GM12878 (cell line): ENCODE data around the gene PTPRN2.

Source experiments
- BACH1 ChIP-seq: fragments of 450-650 bp; IDR thresholded peaks from 2 replicates; pipeline ENCODE4 v1.6.1; 2017; ENCODE audit warnings: mild to moderate bottlenecking, borderline replicate concordance
- CEBPB ChIP-seq, 2 experiments: fragments of 150-350 bp in 1 of 2; IDR thresholded peaks; 2 replicates each; pipeline ENCODE4 v1.6.1; 2012 to 2014; ENCODE audit warnings: low read depth in 2 of 2, low read length in 2 of 2, borderline replicate concordance in 1 of 2, inconsistent platforms in 1 of 2
- ETV6 ChIP-seq, 2 experiments: fragments of 450-650 bp in 1 of 2; IDR thresholded peaks in 1 of 2; conservative IDR thresholded peaks in 1 of 2; 2 replicates each; pipeline ENCODE4 v1.6.1; 2014; ENCODE audit warnings: antibody characterized with exemption in 1 of 2, borderline replicate concordance in 1 of 2, low read depth in 1 of 2, mild to moderate bottlenecking in 1 of 2, moderate library complexity in 1 of 2
- POLR2A ChIP-seq: IDR thresholded peaks from 2 replicates; pipeline ENCODE4 v1.6.1; 2011; ENCODE audit warnings: low read depth, mild to moderate bottlenecking, low read length
- RCOR1 ChIP-seq: conservative IDR thresholded peaks from 2 replicates; pipeline ENCODE4 v1.6.1; 2012; ENCODE audit warnings: low read depth, low read length, improper control_type of control experiment
- SP1 ChIP-seq: IDR thresholded peaks from one replicate; pipeline ENCODE4 v1.6.1; 2011; ENCODE audit warnings: low read depth, low read length
- SPI1 ChIP-seq: IDR thresholded peaks from 2 replicates; pipeline ENCODE4 v1.6.1; 2011; ENCODE audit warnings: low read depth, mild to moderate bottlenecking, low read length, moderate library complexity, borderline replicate concordance; ENCODE audit not compliant: insufficient read depth
- TAF1 ChIP-seq: IDR thresholded peaks from 2 replicates; pipeline ENCODE4 v1.6.1; 2011; ENCODE audit warnings: mild to moderate bottlenecking, low read depth, low read length, borderline replicate concordance
- YY1 ChIP-seq: IDR thresholded peaks from 2 replicates; pipeline ENCODE4 v1.6.1; 2011; ENCODE audit warnings: low read depth, mild to moderate bottlenecking, low read length
- ZNF274 ChIP-seq: IDR thresholded peaks from one replicate; pipeline ENCODE4 v1.8.0; 2011; ENCODE audit not compliant: insufficient read length, insufficient read depth
- TF ChIP-seq, protein P1 (sequence below): IDR thresholded peaks from 2 replicates; pipeline ENCODE4 v1.6.1; 2012; ENCODE audit warnings: mild to moderate bottlenecking, low read depth, low read length
- TF ChIP-seq, protein P2 (sequence below): IDR thresholded peaks from 2 replicates; pipeline ENCODE4 v1.6.1; 2012; ENCODE audit warnings: low read length, inconsistent platforms
- TF ChIP-seq, protein P3 (sequence below), 3 experiments: IDR thresholded peaks in 2 of 3; conservative IDR thresholded peaks in 1 of 3; 2 replicates each; pipeline ENCODE4 v1.5.1; 2011; ENCODE audit warnings: low read depth in 3 of 3, low read length in 3 of 3, mild to moderate bottlenecking in 3 of 3, control low read depth in 2 of 3, moderate library complexity in 2 of 3, inconsistent platforms in 1 of 3, mixed read lengths in 1 of 3; ENCODE audit not compliant: control insufficient read depth in 2 of 3, insufficient read depth in 1 of 3; ENCODE audit errors: extremely low read depth in 1 of 3
- TF ChIP-seq, protein P4 (sequence below): fragments of 450-650 bp; IDR thresholded peaks from 2 replicates; pipeline ENCODE4 v1.6.1; 2017; ENCODE audit warnings: antibody characterized with exemption, mild to moderate bottlenecking, moderate library complexity

DNA sequence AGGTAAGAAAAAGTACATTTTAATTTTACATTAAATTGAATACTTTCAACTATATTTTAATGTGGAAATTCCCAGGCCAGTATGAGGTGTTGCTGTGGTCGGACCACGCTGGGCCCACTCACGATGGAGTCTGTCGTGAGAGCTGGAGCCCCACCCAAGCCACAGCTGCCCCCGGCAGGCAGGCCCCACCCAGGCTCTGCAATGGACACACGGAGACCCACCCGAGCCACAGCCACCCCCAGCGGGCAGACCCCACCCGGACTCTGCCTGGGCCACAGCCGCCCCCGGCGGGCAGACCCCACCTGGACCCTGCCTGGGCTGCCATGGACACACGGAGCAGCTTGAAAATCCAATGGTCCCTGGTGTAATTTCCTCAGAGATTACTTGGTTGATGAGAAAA is 141.3 kb downstream of the PTPRN2 start:
- TF ChIP-seq, protein P1, sequence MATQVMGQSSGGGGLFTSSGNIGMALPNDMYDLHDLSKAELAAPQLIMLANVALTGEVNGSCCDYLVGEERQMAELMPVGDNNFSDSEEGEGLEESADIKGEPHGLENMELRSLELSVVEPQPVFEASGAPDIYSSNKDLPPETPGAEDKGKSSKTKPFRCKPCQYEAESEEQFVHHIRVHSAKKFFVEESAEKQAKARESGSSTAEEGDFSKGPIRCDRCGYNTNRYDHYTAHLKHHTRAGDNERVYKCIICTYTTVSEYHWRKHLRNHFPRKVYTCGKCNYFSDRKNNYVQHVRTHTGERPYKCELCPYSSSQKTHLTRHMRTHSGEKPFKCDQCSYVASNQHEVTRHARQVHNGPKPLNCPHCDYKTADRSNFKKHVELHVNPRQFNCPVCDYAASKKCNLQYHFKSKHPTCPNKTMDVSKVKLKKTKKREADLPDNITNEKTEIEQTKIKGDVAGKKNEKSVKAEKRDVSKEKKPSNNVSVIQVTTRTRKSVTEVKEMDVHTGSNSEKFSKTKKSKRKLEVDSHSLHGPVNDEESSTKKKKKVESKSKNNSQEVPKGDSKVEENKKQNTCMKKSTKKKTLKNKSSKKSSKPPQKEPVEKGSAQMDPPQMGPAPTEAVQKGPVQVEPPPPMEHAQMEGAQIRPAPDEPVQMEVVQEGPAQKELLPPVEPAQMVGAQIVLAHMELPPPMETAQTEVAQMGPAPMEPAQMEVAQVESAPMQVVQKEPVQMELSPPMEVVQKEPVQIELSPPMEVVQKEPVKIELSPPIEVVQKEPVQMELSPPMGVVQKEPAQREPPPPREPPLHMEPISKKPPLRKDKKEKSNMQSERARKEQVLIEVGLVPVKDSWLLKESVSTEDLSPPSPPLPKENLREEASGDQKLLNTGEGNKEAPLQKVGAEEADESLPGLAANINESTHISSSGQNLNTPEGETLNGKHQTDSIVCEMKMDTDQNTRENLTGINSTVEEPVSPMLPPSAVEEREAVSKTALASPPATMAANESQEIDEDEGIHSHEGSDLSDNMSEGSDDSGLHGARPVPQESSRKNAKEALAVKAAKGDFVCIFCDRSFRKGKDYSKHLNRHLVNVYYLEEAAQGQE, result no peak
- no peak for TF ChIP-seq BACH1
- TF ChIP-seq, protein P2, sequence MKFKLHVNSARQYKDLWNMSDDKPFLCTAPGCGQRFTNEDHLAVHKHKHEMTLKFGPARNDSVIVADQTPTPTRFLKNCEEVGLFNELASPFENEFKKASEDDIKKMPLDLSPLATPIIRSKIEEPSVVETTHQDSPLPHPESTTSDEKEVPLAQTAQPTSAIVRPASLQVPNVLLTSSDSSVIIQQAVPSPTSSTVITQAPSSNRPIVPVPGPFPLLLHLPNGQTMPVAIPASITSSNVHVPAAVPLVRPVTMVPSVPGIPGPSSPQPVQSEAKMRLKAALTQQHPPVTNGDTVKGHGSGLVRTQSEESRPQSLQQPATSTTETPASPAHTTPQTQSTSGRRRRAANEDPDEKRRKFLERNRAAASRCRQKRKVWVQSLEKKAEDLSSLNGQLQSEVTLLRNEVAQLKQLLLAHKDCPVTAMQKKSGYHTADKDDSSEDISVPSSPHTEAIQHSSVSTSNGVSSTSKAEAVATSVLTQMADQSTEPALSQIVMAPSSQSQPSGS, result no peak
- no peak for TF ChIP-seq TAF1
- TF ChIP-seq, protein P3, sequence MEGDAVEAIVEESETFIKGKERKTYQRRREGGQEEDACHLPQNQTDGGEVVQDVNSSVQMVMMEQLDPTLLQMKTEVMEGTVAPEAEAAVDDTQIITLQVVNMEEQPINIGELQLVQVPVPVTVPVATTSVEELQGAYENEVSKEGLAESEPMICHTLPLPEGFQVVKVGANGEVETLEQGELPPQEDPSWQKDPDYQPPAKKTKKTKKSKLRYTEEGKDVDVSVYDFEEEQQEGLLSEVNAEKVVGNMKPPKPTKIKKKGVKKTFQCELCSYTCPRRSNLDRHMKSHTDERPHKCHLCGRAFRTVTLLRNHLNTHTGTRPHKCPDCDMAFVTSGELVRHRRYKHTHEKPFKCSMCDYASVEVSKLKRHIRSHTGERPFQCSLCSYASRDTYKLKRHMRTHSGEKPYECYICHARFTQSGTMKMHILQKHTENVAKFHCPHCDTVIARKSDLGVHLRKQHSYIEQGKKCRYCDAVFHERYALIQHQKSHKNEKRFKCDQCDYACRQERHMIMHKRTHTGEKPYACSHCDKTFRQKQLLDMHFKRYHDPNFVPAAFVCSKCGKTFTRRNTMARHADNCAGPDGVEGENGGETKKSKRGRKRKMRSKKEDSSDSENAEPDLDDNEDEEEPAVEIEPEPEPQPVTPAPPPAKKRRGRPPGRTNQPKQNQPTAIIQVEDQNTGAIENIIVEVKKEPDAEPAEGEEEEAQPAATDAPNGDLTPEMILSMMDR (IDR thresholded peaks at IDR 0.05 in 2 of 3, conservative IDR thresholded peaks at IDR 0.05 in 1 of 3; ENCODE audit: control insufficient read depth in 2 of 3, extremely low read depth in 1 of 3, insufficient read depth in 1 of 3, low read depth in 3 of 3, low read length in 3 of 3), result no peak
- TF ChIP-seq POLR2A, result no peak
- no peak for TF ChIP-seq ZNF274
- TF ChIP-seq ETV6 (conservative IDR thresholded peaks at IDR 0.05 in 1 of 2, IDR thresholded peaks at IDR 0.05 in 1 of 2; ENCODE audit: borderline replicate concordance in 1 of 2, low read depth in 1 of 2), result no peak
- TF ChIP-seq, protein P4, sequence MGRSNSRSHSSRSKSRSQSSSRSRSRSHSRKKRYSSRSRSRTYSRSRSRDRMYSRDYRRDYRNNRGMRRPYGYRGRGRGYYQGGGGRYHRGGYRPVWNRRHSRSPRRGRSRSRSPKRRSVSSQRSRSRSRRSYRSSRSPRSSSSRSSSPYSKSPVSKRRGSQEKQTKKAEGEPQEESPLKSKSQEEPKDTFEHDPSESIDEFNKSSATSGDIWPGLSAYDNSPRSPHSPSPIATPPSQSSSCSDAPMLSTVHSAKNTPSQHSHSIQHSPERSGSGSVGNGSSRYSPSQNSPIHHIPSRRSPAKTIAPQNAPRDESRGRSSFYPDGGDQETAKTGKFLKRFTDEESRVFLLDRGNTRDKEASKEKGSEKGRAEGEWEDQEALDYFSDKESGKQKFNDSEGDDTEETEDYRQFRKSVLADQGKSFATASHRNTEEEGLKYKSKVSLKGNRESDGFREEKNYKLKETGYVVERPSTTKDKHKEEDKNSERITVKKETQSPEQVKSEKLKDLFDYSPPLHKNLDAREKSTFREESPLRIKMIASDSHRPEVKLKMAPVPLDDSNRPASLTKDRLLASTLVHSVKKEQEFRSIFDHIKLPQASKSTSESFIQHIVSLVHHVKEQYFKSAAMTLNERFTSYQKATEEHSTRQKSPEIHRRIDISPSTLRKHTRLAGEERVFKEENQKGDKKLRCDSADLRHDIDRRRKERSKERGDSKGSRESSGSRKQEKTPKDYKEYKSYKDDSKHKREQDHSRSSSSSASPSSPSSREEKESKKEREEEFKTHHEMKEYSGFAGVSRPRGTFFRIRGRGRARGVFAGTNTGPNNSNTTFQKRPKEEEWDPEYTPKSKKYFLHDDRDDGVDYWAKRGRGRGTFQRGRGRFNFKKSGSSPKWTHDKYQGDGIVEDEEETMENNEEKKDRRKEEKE, result no peak
- TF ChIP-seq YY1, result no peak
- no peak for TF ChIP-seq RCOR1
- no peak for TF ChIP-seq CEBPB (IDR thresholded peaks at IDR 0.05; ENCODE audit: borderline replicate concordance in 1 of 2, low read depth in 2 of 2, low read length in 2 of 2)
- TF ChIP-seq SP1, result no peak
- no peak for TF ChIP-seq SPI1
